Left ventricle myocardium inferior (tissue), 1 donor: Measurements from ENCODE around the gene GPD2. TPM values are rescaled to one million over a fixed set of nuclear protein-coding genes. Genes with fewer than 3 reads are reported as not detected.

Experiments used
- DNase-seq: peaks from one replicate; pipeline ENCODE4 v3.0.0-alpha.2; 2020
- H3K27ac ChIP-seq: fragments of 200-600 bp; replicated peaks from 2 replicates; pipeline ENCODE4 v1.8.0; 2021
- H3K27me3 ChIP-seq: fragments of 200-600 bp; 2 replicates; pipeline ENCODE4 v1.8.0; 2021; ENCODE audit warnings: low read depth
- H3K36me3 ChIP-seq: fragments of 200-600 bp; 2 replicates; pipeline ENCODE4 v1.8.0; 2021
- H3K4me1 ChIP-seq: fragments of 200-600 bp; 2 replicates; pipeline ENCODE4 v1.8.0; 2021
- H3K4me3 ChIP-seq: fragments of 200-600 bp; 2 replicates; pipeline ENCODE4 v1.8.0; 2021; ENCODE audit warnings: mild to moderate bottlenecking, moderate library complexity
- H3K9me3 ChIP-seq: fragments of 200-600 bp; replicated peaks from 2 replicates; pipeline ENCODE4 v1.8.0; 2021
- CTCF ChIP-seq: fragments of 200-600 bp; IDR thresholded peaks from 2 replicates; pipeline ENCODE4 v1.8.0; 2021; ENCODE audit warnings: antibody characterized with exemption, mild to moderate bottlenecking, borderline replicate concordance
- intact Hi-C: fragments of 100-400 bp; cut with micrococcal nuclease; formaldehyde crosslinking; loops from one replicate; pipeline ENCODE4 v1.11.0; 2022
- total RNA-seq: library from RNA; stranded (reverse); fragmentation: NEBNext Ultra II Directional; extraction: Animal tissue kit (Norgen Biotek cat#: 25700); gene quantifications from one replicate; pipeline ENCODE4 v1.2.1, GENCODE V29; 2021
- donor health status: DM: no; HTN: yes; CAD: no; lungs with severe emphysema.

GPD2 gene
- total RNA-seq, 1 donor from 2014 or later, result 14.4 TPM

DNA sequence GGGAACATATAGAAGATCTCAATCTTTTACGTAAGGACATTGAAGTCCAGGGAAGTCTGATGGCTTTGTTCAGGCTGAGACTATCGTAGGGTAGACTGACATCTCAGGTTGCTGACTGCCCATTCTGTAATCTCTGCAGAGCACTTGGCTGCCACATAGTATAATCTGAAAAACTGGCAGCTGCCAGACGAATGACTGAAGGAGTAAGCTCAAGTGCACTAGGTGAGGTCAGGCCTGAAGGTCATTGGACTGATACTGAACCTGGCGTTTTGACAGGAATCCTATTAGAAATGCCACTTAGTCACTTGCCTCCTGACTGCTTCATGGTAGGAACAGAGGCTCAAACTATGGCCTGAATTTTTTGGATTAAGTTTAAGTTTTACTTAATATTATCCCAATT lies 23.5 kb downstream of the GPD2 start:
- intact Hi-C loops, result no loop called here

DNA sequence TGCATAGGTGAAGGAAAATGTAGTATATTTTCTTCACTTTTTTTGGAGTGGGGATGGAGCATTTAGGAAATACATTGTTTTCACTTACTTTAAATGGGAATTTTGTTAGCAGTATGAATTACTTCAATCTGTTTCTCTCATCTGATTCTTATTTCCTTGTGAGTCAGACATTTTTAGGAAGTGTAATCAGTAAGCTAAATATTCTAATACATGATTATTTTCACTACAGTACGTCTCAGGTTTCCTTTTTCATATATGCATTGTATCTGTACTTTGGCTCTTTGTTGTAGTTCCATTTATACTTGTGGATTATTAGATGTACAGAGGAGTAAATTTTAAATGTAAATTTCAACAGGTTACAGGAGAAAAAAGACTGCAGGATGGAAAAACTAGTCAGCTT lies 27.9 kb downstream of the GPD2 start:
- DNase-seq, result no peak
- Histone ChIP-seq H3K27ac (peak overlapping the region; percentile 29), H3K27me3 (no peaks in the 10 kb centered on the region), H3K4me3 (no peak overlapping the region), H3K9me3 (no peaks in the 10 kb centered on the region), H3K4me1 (peaks cover 53% of the 10 kb centered on the region), H3K36me3 (no peaks in the 10 kb centered on the region)
- intact Hi-C loops, result no loop called here
- no peak for TF ChIP-seq CTCF

More for the DNA sequence above, 23.5 kb downstream of the GPD2 start:
- TF ChIP-seq CTCF, result no peak
- Histone ChIP-seq H3K9me3 (no peaks in the 10 kb centered on the region), H3K36me3 (no peaks in the 10 kb centered on the region), H3K27me3 (no peaks in the 10 kb centered on the region), H3K27ac (peak overlapping the region; percentile 43), H3K4me1 (peaks cover 43% of the 10 kb centered on the region), H3K4me3 (no peak overlapping the region)
- DNase-seq, result no peak

GRCh38 chr2:156465573-156465972 lies 29.4 kb downstream of the GPD2 start:
- Histone ChIP-seq H3K27me3 (no peaks in the 10 kb centered on the region), H3K4me1 (peaks cover 45% of the 10 kb centered on the region), H3K9me3 (no peaks in the 10 kb centered on the region), H3K4me3 (no peak overlapping the region), H3K36me3 (no peaks in the 10 kb centered on the region), H3K27ac (no peak overlapping the region)
- intact Hi-C loops, result no loop called here
- no peak for DNase-seq
- TF ChIP-seq CTCF, result no peak

DNA sequence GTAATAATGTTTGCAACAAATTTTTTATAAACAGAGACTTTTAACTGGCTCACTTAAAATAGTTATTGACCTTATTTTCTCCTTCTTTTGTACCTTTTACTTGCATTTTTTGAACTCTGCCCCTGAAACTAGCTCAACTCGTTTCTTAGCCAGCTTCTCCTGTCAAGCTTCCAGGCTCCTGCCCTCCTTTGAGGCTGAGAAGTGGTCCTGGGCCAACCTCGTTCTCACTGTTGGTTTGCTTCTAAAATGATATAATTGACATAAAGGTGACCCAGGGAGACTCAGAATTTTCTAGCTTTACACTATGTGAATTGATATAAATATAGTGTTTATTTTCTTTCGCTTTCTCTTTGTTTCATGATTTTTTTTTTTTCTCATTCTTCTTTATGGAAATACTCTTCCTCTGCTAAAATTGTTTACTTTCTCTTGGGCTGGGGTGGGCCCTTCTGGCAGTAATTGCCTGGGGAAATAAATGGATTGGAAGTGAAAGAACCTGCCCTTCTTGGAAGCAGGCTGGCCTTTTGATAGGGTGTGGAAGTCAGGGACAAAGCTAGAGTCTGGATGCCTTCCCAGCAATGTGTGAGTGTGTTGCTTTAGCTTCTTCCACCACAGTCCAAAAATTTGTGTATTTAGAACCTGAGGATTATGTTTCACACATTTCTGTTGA lies 30.7 kb downstream of the GPD2 start:
- no peak for TF ChIP-seq CTCF
- intact Hi-C loops, result no loop called here
- Histone ChIP-seq H3K9me3 (no peaks in the 10 kb centered on the region), H3K27ac (peak overlapping the region; percentile 64), H3K36me3 (no peaks in the 10 kb centered on the region), H3K27me3 (no peaks in the 10 kb centered on the region), H3K4me1 (peaks cover 55% of the 10 kb centered on the region), H3K4me3 (peak overlapping the region; percentile 20)
- DNase-seq, result peak; percentile 37

- no peaks in the 10 kb centered on the region for H3K36me3 ChIP-seq
- TF ChIP-seq CTCF, result no peak
- intact Hi-C loops, result no loop called here
- peak overlapping the region; percentile 15 for H3K27ac ChIP-seq
- no peak for DNase-seq
- H3K4me1 ChIP-seq, result peaks cover 57% of the 10 kb centered on the region
- H3K4me3 ChIP-seq, result peak overlapping the region; percentile 7
- H3K27me3 ChIP-seq, result no peaks in the 10 kb centered on the region
- no peaks in the 10 kb centered on the region for H3K9me3 ChIP-seq
Observed at GRCh38 chr2:156470975-156471583, 34.9 kb downstream of the GPD2 start.
